Uterus (tissue), 4 donors: ENCODE data around the gene EPM2A. TPM values are rescaled to one million over a fixed set of nuclear protein-coding genes. Genes with fewer than 3 reads are reported as not detected.

Source experiments
- DNase-seq, 2 donors: peaks; one replicate each; pipeline ENCODE4 v3.0.0-alpha.2; 2019 to 2020
- H3K27ac ChIP-seq, 2 donors: fragments of 200-600 bp; sonication (generic); 1 replicate in 1 of 2; 2 replicates in 1 of 2; pipeline ENCODE4 v1.5.1; 2016 to 2018
- H3K27me3 ChIP-seq, 2 donors: fragments of 200-600 bp; sonication (generic); one replicate each; pipeline ENCODE4 v1.5.1; 2018 to 2019; ENCODE audit warnings: control low read depth in 1 of 2
- H3K36me3 ChIP-seq, 2 donors: fragments of 200-600 bp; sonication (generic); one replicate each; pipeline ENCODE4 v1.5.1; 2019; ENCODE audit warnings: control low read depth in 1 of 2
- H3K4me1 ChIP-seq, 2 donors: fragments of 200-600 bp; sonication (generic); one replicate each; pipeline ENCODE4 v1.5.1; 2018 to 2019; ENCODE audit warnings: control low read depth in 1 of 2
- H3K4me3 ChIP-seq, 2 donors: fragments of 200-600 bp; sonication (generic); 1 replicate in 1 of 2; 2 replicates in 1 of 2; pipeline ENCODE4 v1.5.1; 2018 to 2019; ENCODE audit warnings: mild to moderate bottlenecking in 1 of 2
- H3K9me3 ChIP-seq, 2 donors: fragments of 200-600 bp; sonication (generic); one replicate each; pipeline ENCODE4 v1.5.1; 2019; ENCODE audit warnings: control low read depth in 1 of 2
- POLR2A ChIP-seq, 2 donors: fragments of 450-650 bp; IDR thresholded peaks; one replicate each; pipeline ENCODE4 v1.6.1; 2016; ENCODE audit warnings: antibody characterized with exemption in 2 of 2, mild to moderate bottlenecking in 1 of 2, moderate library complexity in 1 of 2
- intact Hi-C: fragments of 100-400 bp; cut with DNase I; formaldehyde crosslinking; loops from one replicate; pipeline ENCODE4 v1.15.1; 2023; ENCODE audit warnings: low total_unique reads
- total RNA-seq, 4 donors: library from RNA; depleted of rRNA in 3 of 4; stranded (reverse); fragments of >200 nt in 3 of 4; gene quantifications; one replicate each; pipeline versions ENCODE4 v1.1.0 to v1.2.4, GENCODE V29; 2014 to 2023
- TF ChIP-seq, protein P1 (sequence below), 4 experiments: fragments of 200-600 bp in 2 of 4; fragments of 450-650 bp in 2 of 4; sonication (generic) in 2 of 4; IDR thresholded peaks; one replicate each; pipeline ENCODE4 v1.5.1; 2016 to 2019; ENCODE audit warnings: antibody characterized with exemption in 4 of 4, mild to moderate bottlenecking in 2 of 4, moderate library complexity in 1 of 4
- donor health status: DM: yes; HTN: yes; CAD: no.

The EPM2A gene
- total RNA-seq, 4 donors from 2014 or later: 15.4 to 21.8 (median 18.7) TPM

DNA sequence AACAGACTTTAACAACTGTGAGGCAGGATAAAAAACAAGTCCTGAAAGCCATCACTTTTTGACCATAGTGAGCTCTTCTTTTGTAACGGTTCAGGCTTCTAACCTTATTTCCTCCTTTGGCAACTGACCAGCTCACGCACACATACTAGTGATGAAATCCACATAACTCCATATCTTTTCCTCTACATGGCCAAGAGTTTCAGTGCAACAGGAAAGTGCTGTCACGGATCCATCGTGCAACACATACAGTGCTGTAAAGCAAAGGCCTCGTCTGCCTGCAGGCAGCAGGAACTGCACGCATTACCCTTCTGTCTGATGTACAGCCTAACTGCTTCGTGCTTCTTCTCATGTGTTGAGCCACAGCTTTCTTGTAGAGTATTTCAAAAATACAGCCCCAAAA lies 108.5 kb downstream of the EPM2A start:
- intact Hi-C loops: no loop called here
- no peak for DNase-seq
- H3K27me3 ChIP-seq: no peaks in the 10 kb centered on the region
- H3K9me3 ChIP-seq: no peaks in the 10 kb centered on the region
- no peaks in the 10 kb centered on the region for H3K4me1 ChIP-seq
- no peak for TF ChIP-seq POLR2A (IDR thresholded peaks at IDR 0.05)
- TF ChIP-seq, protein P1, sequence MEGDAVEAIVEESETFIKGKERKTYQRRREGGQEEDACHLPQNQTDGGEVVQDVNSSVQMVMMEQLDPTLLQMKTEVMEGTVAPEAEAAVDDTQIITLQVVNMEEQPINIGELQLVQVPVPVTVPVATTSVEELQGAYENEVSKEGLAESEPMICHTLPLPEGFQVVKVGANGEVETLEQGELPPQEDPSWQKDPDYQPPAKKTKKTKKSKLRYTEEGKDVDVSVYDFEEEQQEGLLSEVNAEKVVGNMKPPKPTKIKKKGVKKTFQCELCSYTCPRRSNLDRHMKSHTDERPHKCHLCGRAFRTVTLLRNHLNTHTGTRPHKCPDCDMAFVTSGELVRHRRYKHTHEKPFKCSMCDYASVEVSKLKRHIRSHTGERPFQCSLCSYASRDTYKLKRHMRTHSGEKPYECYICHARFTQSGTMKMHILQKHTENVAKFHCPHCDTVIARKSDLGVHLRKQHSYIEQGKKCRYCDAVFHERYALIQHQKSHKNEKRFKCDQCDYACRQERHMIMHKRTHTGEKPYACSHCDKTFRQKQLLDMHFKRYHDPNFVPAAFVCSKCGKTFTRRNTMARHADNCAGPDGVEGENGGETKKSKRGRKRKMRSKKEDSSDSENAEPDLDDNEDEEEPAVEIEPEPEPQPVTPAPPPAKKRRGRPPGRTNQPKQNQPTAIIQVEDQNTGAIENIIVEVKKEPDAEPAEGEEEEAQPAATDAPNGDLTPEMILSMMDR (IDR thresholded peaks at IDR 0.05): no peak
- H3K27ac ChIP-seq: no peak overlapping the region
- H3K4me3 ChIP-seq: no peak overlapping the region
- no peaks in the 10 kb centered on the region for H3K36me3 ChIP-seq

DNA sequence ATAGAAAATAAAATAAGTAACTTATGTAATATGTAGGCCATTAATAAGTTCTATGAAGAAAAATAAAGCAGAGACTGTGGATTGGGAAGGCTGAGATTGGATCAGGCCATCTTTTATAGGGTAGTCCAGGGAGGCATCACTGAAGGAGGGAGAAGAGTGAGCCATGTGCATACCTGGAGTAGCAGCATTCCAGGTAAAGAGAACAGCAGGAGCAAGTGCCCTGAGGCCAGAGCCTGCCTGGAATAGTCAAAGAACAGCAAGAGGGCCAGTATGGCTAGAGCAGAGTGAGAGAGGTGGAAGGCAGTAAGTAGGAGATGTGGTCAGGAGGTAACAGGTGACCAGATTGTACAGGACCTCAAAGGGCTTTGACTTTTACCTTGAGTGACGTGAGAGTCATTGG lies 112.1 kb downstream of the EPM2A start:
- H3K4me3 ChIP-seq: no peak overlapping the region
- no peaks in the 10 kb centered on the region for H3K27me3 ChIP-seq
- no peak overlapping the region for H3K27ac ChIP-seq
- no peaks in the 10 kb centered on the region for H3K9me3 ChIP-seq
- TF ChIP-seq POLR2A (IDR thresholded peaks at IDR 0.05): no peak
- TF ChIP-seq, protein P1 (IDR thresholded peaks at IDR 0.05): no peak
- DNase-seq: no peak
- intact Hi-C loops: no loop called here
- H3K36me3 ChIP-seq: no peaks in the 10 kb centered on the region
- H3K4me1 ChIP-seq: no peaks in the 10 kb centered on the region

DNA sequence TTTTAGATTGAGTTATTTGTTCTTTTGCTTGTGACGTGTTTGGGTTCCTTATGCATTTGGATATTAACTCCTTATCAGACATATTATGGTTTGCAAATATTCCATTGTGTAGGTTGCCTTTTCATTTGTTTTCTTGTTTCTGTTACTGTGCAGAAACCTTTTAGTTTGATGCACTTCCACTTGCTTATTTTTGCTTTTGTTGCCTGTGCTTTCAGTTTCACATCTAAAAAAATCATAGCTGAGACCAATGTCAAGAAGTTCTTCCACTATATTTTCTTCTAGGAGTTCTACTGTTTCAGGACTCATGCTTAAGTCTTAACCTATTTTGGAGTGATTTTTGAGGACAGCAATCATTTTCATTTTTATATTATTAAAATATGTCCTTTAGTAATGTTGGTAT lies 113.5 kb downstream of the EPM2A start:
- no peak for DNase-seq
- TF ChIP-seq POLR2A (IDR thresholded peaks at IDR 0.05): no peak
- TF ChIP-seq, protein P1 (IDR thresholded peaks at IDR 0.05): no peak
- intact Hi-C loops: no loop called here
- Histone ChIP-seq H3K4me3 (no peak overlapping the region), H3K4me1 (no peaks in the 10 kb centered on the region), H3K36me3 (no peaks in the 10 kb centered on the region), H3K27me3 (no peaks in the 10 kb centered on the region), H3K9me3 (no peaks in the 10 kb centered on the region), H3K27ac (no peak overlapping the region)

DNA sequence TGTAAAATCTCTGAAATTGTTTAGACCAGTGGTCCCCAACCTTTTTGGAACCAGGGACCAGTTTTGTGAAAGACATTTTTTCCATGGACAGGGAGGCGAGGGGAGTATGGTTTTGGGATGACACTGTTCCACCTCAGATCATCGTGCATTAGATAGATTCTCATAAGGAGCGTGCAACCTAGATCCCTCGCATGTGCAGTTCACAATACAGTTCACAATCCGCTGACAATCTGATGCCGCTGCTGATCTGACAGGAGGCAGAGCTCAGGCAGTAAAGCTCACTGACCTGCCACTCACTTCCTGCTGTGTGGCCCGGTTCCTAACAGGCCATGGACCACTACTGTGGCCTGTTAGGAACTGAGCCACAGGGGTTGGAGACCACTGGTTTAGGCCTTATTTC lies 115.2 kb downstream of the EPM2A start:
- no peaks in the 10 kb centered on the region for H3K36me3 ChIP-seq
- H3K27me3 ChIP-seq: no peaks in the 10 kb centered on the region
- no peaks in the 10 kb centered on the region for H3K9me3 ChIP-seq
- no peak overlapping the region for H3K27ac ChIP-seq
- intact Hi-C loops: no loop called here
- DNase-seq: no peak
- no peaks in the 10 kb centered on the region for H3K4me1 ChIP-seq
- no peak for TF ChIP-seq POLR2A (IDR thresholded peaks at IDR 0.05)
- TF ChIP-seq, protein P1 (IDR thresholded peaks at IDR 0.05): no peak
- H3K4me3 ChIP-seq: no peak overlapping the region

GRCh38 chr6:145609521-145609920 lies 125.8 kb downstream of the EPM2A start:
- intact Hi-C loops: no loop called here
- no peaks in the 10 kb centered on the region for H3K9me3 ChIP-seq
- H3K4me3 ChIP-seq: no peak overlapping the region
- TF ChIP-seq, protein P1 (IDR thresholded peaks at IDR 0.05): no peak
- no peak for TF ChIP-seq POLR2A (IDR thresholded peaks at IDR 0.05)
- no peak for DNase-seq
- H3K4me1 ChIP-seq: no peaks in the 10 kb centered on the region
- no peaks in the 10 kb centered on the region for H3K36me3 ChIP-seq
- H3K27me3 ChIP-seq: no peaks in the 10 kb centered on the region
- H3K27ac ChIP-seq: no peak overlapping the region
